Duodenal mucosa (tissue), 2 donors: Measurements from ENCODE around the gene GOLT1A.

Experiments
- H3K27ac ChIP-seq: one replicate; pipeline ENCODE4 v1.7.0; 2013; ENCODE audit warnings: low read depth, low read length
- H3K27me3 ChIP-seq, 2 donors: one replicate each; pipeline ENCODE4 v1.7.0; 2013; ENCODE audit warnings: low read length in 2 of 2, control low read depth in 1 of 2; ENCODE audit not compliant: insufficient read depth in 2 of 2, control insufficient read depth in 1 of 2
- H3K36me3 ChIP-seq, 2 donors: one replicate each; pipeline ENCODE4 v1.7.0; 2013; ENCODE audit warnings: low read length in 2 of 2, control low read depth in 1 of 2; ENCODE audit not compliant: insufficient read depth in 2 of 2, control insufficient read depth in 1 of 2
- H3K4me1 ChIP-seq, 2 donors: one replicate each; pipeline ENCODE4 v1.7.0; 2013; ENCODE audit warnings: low read length in 2 of 2, control low read depth in 1 of 2; ENCODE audit not compliant: insufficient read depth in 2 of 2, control insufficient read depth in 1 of 2
- H3K4me3 ChIP-seq, 2 donors: one replicate each; pipeline ENCODE4 v1.7.0; 2013; ENCODE audit warnings: low read length in 2 of 2, low read depth in 1 of 2
- H3K9ac ChIP-seq, 2 donors: one replicate each; pipeline ENCODE4 v1.7.0; 2013; ENCODE audit warnings: low read length in 2 of 2, low read depth in 1 of 2
- H3K9me3 ChIP-seq, 2 donors: one replicate each; pipeline ENCODE4 v1.7.0; 2013; ENCODE audit warnings: low read length in 2 of 2, control low read depth in 1 of 2; ENCODE audit not compliant: control insufficient read depth in 1 of 2

GOLT1A gene

DNA sequence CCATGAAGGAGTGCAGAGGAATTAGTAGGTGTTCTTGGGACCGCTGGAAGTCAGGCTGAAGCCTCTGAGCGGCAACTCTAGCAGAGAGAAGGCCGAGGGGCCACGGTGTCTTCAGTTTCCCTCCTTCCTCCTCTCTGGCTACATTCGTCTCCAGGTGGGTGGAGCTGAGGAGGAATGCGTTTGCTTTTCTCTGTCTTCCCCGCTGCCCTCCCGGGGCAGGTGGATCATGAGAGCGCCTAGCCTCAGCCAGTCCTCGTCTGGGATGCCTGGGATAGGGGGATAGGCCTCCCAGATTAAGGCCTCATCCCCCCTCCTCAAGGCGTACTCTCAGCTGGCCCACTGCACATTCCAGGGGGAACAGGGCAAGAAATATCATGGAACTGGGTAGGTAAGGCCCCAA is 7.5 kb upstream of the GOLT1A start:
- Histone ChIP-seq H3K9ac (no peak overlapping the region), H3K4me1 (peaks cover 10 to 11% of the 10 kb centered on the region in 2 donors), H3K9me3 (no peaks in the 10 kb centered on the region), H3K4me3 (no peak overlapping the region), H3K27ac (no peak overlapping the region), H3K36me3 (peaks cover 13 to 51% of the 10 kb centered on the region in 2 donors), H3K27me3 (no peaks in the 10 kb centered on the region)

GRCh38 chr1:204219971-204220616 is 6.3 kb upstream of the GOLT1A start:
- Histone ChIP-seq H3K27ac (no peak overlapping the region), H3K9me3 (no peaks in the 10 kb centered on the region), H3K36me3 (peaks cover 13 to 46% of the 10 kb centered on the region in 2 donors), H3K4me1 (no peaks in the 10 kb centered on the region), H3K9ac (no peak overlapping the region), H3K4me3 (no peak overlapping the region), H3K27me3 (no peaks in the 10 kb centered on the region)

- Histone ChIP-seq H3K27me3 (no peaks in the 10 kb centered on the region), H3K27ac (no peak overlapping the region), H3K4me3 (no peak overlapping the region), H3K9me3 (no peaks in the 10 kb centered on the region), H3K36me3 (peaks cover 13 to 37% of the 10 kb centered on the region in 2 donors), H3K9ac (no peak overlapping the region), H3K4me1 (no peaks in the 10 kb centered on the region)
Observed at GRCh38 chr1:204218552-204218951, 4.8 kb upstream of the GOLT1A start.

GRCh38 chr1:204217648-204218000 is 3.8 kb upstream of the GOLT1A start:
- no peak overlapping the region for H3K4me3 ChIP-seq
- no peaks in the 10 kb centered on the region for H3K27me3 ChIP-seq
- H3K9ac ChIP-seq: no peak overlapping the region
- peaks cover 5 to 6% of the 10 kb centered on the region in 2 donors for H3K4me1 ChIP-seq
- H3K9me3 ChIP-seq: no peaks in the 10 kb centered on the region
- H3K36me3 ChIP-seq: peaks cover 8 to 30% of the 10 kb centered on the region in 2 donors
- H3K27ac ChIP-seq: no peak overlapping the region

DNA sequence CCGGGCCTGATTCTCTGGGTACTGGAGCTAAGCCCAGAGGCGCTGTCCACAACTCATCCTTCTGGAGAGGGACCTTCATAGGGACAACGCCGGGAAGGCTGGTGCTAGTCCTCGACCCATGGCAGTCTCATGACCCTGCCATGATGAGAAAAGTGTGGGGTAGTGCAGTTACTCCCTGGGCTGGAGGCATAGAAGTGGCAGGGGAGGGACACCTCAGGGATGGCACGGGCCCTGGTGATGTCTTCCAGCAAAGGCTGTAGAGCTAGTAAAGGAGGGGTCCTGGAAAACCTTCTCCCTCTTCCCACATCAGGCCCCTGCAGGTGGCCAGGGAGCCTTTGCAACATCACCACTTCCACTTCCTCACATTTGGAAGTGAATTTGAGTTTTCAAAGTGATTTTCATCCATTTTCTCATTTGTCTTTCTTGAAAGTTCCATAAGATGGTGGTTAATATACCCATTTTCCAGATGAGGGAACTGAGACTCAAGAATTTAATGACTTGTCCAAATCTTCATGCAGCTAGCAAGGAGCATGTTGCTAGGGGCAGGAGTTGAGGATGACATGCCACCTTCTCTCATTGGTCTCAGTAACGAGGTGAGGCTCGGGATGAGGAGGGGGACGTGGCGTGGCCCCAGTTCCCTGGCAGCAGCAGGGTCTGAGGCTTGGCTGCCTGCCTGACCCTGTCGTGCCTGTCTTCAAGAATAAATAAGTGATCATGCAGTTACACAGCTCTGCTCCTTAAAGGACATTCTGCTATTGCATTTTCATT is 3.3 kb upstream of the GOLT1A start:
- Histone ChIP-seq H3K36me3 (peaks cover 2 to 24% of the 10 kb centered on the region in 2 donors), H3K27me3 (no peaks in the 10 kb centered on the region), H3K4me1 (peaks cover 8 to 9% of the 10 kb centered on the region in 2 donors), H3K9me3 (no peaks in the 10 kb centered on the region), H3K27ac (no peak overlapping the region), H3K9ac (no peak overlapping the region), H3K4me3 (no peak overlapping the region)

- Histone ChIP-seq H3K9me3 (no peaks in the 10 kb centered on the region), H3K27ac (no peak overlapping the region), H3K4me3 (no peak overlapping the region), H3K9ac (no peak overlapping the region), H3K36me3 (peaks cover 0 to 16% of the 10 kb centered on the region in 2 donors), H3K4me1 (peaks cover 8 to 12% of the 10 kb centered on the region in 2 donors), H3K27me3 (no peaks in the 10 kb centered on the region)
Observed at GRCh38 chr1:204216236-204216635, 2.4 kb upstream of the GOLT1A start.

DNA sequence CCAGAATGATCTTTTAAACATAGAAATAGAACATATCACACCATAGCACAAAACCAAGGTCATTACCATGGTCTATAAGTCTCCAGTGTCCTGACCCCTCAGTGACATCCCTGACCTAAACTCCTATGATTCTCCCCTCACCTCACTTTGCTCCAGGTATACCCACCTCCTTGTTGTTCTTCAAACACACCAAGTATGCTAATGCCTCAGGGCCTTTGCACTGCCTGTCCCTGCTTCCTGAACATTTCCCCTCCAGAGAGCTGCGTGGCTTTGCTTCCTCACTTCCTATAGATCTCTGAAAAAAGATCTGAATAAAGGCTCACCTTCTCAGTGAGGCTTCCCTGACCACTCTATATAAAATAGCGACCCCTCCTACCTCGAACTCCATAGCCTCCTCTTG is 1.1 kb downstream of the GOLT1A start:
- Histone ChIP-seq H3K36me3 (peaks cover 0 to 3% of the 10 kb centered on the region in 2 donors), H3K27ac (no peak overlapping the region), H3K9ac (peak overlapping the region; percentile 59 to 65), H3K4me3 (peak overlapping the region; percentile 63 to 69), H3K27me3 (no peaks in the 10 kb centered on the region), H3K4me1 (peaks cover 8 to 12% of the 10 kb centered on the region in 2 donors), H3K9me3 (no peaks in the 10 kb centered on the region)

- H3K36me3 ChIP-seq: peaks cover 0 to 3% of the 10 kb centered on the region in 2 donors
- peaks cover 8 to 15% of the 10 kb centered on the region in 2 donors for H3K4me1 ChIP-seq
- no peak overlapping the region for H3K9ac ChIP-seq
- no peak overlapping the region for H3K4me3 ChIP-seq
- H3K27me3 ChIP-seq: no peaks in the 10 kb centered on the region
- H3K9me3 ChIP-seq: no peaks in the 10 kb centered on the region
- H3K27ac ChIP-seq: no peak overlapping the region
Observed at GRCh38 chr1:204211046-204211445, 2.7 kb downstream of the GOLT1A start.

DNA sequence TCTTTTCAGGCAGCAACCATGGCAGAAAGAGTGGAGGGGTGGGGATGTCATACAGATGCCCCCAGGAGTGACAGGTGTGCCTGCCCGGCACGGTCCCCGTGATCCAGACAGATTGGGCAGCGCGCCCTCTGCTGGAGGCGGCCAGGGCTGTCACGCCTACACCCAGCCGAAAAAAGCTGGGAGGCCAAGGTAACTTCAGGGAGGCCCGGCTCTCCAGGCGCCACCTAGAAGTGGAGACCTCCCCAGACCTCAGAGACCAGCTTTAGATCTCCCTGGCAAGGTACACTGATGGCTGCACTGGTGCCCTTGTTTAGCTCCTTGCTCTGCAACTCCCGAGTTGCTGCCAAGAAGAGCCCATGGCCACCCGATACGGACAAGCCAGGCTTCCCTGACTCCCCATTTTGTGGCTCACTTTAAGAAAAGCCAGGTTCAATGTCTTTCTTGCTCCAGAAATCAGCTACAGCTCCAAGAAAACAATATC is 6.6 kb downstream of the GOLT1A start:
- Histone ChIP-seq H3K9me3 (no peaks in the 10 kb centered on the region), H3K9ac (no peak overlapping the region), H3K27me3 (peaks cover 0 to 8% of the 10 kb centered on the region in 2 donors), H3K4me3 (no peak overlapping the region), H3K27ac (no peak overlapping the region), H3K36me3 (peaks cover 0 to 3% of the 10 kb centered on the region in 2 donors), H3K4me1 (peaks cover 0 to 8% of the 10 kb centered on the region in 2 donors)

DNA sequence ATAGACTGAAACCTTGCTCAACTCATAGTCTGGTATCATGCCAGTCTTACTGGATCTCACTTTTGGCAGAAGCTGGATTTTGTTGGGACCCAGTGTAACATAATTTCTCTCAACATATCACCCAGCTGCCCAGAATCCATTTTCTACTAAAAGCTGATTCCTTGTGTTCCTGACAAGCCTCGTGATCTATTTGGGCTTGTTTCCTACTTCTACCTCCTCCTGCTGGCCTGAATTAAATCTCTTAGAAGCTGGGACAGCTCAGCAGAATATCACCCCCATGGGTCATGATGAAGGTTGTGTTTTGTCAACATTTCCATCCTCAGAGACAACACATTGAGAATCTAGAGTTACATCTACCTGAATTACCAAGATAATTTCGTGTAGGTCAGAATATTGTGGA is 7.7 kb downstream of the GOLT1A start:
- H3K27me3 ChIP-seq: peaks cover 0 to 8% of the 10 kb centered on the region in 2 donors
- peaks cover 0 to 3% of the 10 kb centered on the region in 2 donors for H3K4me1 ChIP-seq
- no peaks in the 10 kb centered on the region for H3K9me3 ChIP-seq
- no peak overlapping the region for H3K4me3 ChIP-seq
- no peak overlapping the region for H3K9ac ChIP-seq
- peaks cover 0 to 3% of the 10 kb centered on the region in 2 donors for H3K36me3 ChIP-seq
- no peak overlapping the region for H3K27ac ChIP-seq
